HFFc6 (cell line): ENCODE results near the gene PCNA. TPM values are rescaled to one million over a fixed set of nuclear protein-coding genes. Genes with fewer than 3 reads are reported as not detected.

Experiments used
- DNase-seq: peaks from one replicate; pipeline ENCODE4 v3.0.0-alpha.2; 2018
- H3K27ac Mint-ChIP-seq: 2 replicates; pipeline ENCODE4 v1.8.0; 2020; ENCODE audit warnings: mild to moderate bottlenecking, mixed read lengths
- H3K27me3 Mint-ChIP-seq: 2 replicates; pipeline ENCODE4 v1.8.0; 2021; ENCODE audit warnings: mild to moderate bottlenecking, moderate library complexity, mixed read lengths; ENCODE audit not compliant: insufficient read depth
- H3K36me3 Mint-ChIP-seq: 2 replicates; pipeline ENCODE4 v1.8.0; 2021; ENCODE audit warnings: low read depth, mixed read lengths
- H3K4me1 Mint-ChIP-seq: 2 replicates; pipeline ENCODE4 v1.8.0; 2020; ENCODE audit warnings: low read depth, mixed read lengths
- H3K4me3 Mint-ChIP-seq: 2 replicates; pipeline ENCODE4 v1.8.0; 2020; ENCODE audit warnings: mild to moderate bottlenecking, moderate library complexity, mixed read lengths
- H3K9me3 Mint-ChIP-seq: 2 replicates; pipeline ENCODE4 v1.8.0; 2020; ENCODE audit warnings: mild to moderate bottlenecking, mixed read lengths
- total RNA-seq, 6 experiments: library from RNA; stranded (reverse); fragmentation: NEBNext Ultra II Directional; extraction: Animal tissue kit (Norgen Biotek cat#: 25700); gene quantifications; 2 replicates in 1 of 6; 3 replicates in 5 of 6; pipeline ENCODE4 v1.2.3, GENCODE V29; 2021
- TF ChIP-seq, protein P1 (sequence below): fragments of 200-600 bp; sonication (generic); IDR thresholded peaks from 2 replicates; pipeline ENCODE4 v1.5.0; 2021; ENCODE audit warnings: antibody characterized with exemption, mild to moderate bottlenecking

PCNA gene
- total RNA-seq, 6 experiments from 2014 or later, result 104 to 172 (median 152) TPM

DNA sequence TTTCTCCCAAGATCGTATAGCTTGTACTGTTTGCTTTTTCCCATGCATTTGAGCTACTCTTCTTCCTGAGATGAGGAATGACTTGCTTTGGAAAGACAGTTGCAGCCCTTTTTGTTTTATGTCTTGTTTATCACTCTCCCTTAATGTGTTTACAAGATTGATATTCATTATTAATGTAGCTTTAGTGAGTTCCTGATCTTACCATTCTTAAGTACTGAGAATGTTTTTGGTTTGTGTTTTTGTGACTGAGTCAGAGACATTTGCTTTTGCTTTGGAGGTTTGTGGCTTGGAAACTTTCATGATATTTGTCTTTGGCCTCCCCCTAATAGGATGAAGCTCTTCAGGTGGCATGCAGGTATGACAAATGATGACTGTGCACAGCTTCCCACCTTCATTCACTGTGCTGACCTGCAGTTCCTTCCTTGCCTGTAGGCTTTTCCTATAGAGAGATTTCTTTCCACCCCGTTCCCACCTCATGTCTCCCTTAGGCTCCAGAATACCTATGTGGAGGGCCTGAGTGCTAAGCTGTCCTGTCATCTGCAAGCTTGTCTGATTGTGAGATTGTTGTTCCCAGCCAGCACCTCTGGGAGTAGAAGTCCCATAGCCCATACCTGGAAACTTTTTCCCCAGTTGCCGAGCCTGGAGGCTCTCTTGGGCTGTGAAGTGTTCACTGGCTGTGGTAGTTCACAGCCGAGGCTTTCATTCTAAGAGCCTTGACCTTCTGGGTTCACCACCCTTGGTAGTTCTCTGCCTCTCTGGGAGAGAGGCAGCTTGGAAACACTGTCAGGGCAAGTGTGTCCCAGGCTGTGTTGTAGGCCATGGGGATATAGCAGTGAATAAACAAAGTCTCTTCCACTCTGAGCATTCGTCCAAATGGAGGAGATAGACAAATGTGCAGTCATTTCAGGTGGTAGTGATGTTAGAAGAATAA is 34.1 kb upstream of the PCNA start:
- H3K36me3 Mint-ChIP-seq, result no peaks in the 10 kb centered on the region; the same call in 1 of the 2 replicates
- TF ChIP-seq, protein P1, sequence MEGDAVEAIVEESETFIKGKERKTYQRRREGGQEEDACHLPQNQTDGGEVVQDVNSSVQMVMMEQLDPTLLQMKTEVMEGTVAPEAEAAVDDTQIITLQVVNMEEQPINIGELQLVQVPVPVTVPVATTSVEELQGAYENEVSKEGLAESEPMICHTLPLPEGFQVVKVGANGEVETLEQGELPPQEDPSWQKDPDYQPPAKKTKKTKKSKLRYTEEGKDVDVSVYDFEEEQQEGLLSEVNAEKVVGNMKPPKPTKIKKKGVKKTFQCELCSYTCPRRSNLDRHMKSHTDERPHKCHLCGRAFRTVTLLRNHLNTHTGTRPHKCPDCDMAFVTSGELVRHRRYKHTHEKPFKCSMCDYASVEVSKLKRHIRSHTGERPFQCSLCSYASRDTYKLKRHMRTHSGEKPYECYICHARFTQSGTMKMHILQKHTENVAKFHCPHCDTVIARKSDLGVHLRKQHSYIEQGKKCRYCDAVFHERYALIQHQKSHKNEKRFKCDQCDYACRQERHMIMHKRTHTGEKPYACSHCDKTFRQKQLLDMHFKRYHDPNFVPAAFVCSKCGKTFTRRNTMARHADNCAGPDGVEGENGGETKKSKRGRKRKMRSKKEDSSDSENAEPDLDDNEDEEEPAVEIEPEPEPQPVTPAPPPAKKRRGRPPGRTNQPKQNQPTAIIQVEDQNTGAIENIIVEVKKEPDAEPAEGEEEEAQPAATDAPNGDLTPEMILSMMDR, result no peak
- H3K4me1 Mint-ChIP-seq, result peaks cover 67% of the 10 kb centered on the region
- H3K9me3 Mint-ChIP-seq, result no peaks in the 10 kb centered on the region
- no peak overlapping the region for H3K4me3 Mint-ChIP-seq
- H3K27me3 Mint-ChIP-seq, result no peaks in the 10 kb centered on the region
- peak overlapping the region; percentile 49 for H3K27ac Mint-ChIP-seq
- no peak for DNase-seq

DNA sequence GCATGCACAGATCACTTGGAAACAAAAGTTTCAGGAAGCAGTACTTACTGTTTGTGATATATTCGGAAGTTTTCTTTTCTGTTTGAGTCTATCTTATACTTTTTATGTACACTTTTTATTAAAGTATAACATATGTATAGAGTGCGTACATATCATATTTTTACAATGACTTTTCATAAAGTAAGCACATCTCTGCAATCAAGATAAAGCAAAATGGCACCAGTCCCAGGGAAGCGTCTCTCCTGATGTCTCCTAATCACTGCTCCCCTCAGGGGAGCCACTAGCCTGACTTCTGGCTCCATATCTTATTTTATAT is 33.4 kb upstream of the PCNA start:
- Mint-ChIP-seq H3K27ac (no peak overlapping the region; the same call in 1 of the 2 replicates), H3K36me3 (no peaks in the 10 kb centered on the region; the same call in 1 of the 2 replicates), H3K4me3 (no peak overlapping the region), H3K9me3 (no peaks in the 10 kb centered on the region), H3K27me3 (no peaks in the 10 kb centered on the region), H3K4me1 (peaks cover 67% of the 10 kb centered on the region)
- no peak for DNase-seq
- TF ChIP-seq, protein P1, result no peak

DNA sequence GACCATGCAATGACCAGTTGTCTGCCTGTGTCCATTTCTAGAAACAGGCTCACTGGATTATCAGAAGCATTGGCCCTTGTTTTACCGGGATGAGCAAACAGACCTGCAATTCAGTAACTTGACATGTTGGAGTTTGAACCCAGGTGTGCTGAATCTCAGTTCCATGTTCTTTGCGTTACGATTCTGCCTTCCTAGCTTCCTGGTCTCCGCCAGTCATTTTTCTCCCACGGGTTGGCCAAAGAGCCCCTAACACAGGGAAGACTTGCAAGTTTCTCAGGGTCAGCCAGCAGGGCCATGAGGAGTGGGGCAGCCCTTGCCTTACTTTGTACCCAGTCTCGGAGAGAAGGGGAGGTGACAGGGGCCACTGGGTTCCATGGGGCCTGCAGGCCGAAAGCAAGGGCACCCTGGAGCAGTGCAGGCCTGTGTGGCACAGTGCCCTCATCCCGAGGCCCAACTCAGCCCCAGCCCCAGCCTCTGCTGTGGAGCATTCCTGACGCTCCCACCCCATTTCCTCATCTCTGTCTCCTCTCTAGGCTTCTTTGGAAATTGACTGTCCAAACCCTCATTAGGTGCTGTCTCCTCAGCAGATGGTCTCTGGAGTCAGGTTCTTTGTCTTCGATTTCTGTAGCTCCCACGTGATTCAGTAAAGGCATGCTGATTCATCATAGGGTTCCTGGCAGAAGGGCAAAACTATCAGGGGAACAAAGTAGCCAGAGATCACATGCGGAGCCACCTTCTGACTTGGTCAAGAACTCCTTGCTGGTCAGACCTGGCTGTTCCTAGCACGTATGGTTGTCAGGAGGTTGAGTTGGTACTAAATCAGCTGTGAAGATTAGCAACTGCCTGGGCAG is 30.7 kb upstream of the PCNA start:
- H3K9me3 Mint-ChIP-seq, result no peaks in the 10 kb centered on the region
- H3K36me3 Mint-ChIP-seq, result peaks cover 2% of the 10 kb centered on the region; the same call in 1 of the 2 replicates
- H3K27me3 Mint-ChIP-seq, result no peaks in the 10 kb centered on the region
- no peak for DNase-seq
- H3K27ac Mint-ChIP-seq, result peak overlapping the region; percentile 40
- peaks cover 45% of the 10 kb centered on the region for H3K4me1 Mint-ChIP-seq
- TF ChIP-seq, protein P1, result no peak
- no peak overlapping the region for H3K4me3 Mint-ChIP-seq

DNA sequence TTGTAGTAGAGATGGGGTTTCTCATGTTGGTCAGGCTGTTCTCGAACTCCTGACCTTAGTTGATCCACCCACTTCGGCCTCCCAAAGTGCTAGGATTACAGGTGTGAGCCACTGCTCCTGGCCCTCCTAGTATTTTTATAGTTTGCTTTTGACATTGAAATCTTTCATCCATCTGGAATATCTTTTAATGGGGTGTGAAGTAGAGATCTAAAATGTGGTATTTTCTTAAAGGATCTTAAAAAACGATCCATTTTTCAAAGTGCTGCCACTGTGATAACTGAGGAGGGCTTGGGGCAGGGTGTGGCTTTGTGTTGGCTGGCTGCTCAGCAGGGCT is 30.1 kb upstream of the PCNA start:
- Mint-ChIP-seq H3K4me1 (peaks cover 39% of the 10 kb centered on the region), H3K4me3 (no peak overlapping the region), H3K9me3 (no peaks in the 10 kb centered on the region), H3K27me3 (no peaks in the 10 kb centered on the region), H3K36me3 (peaks cover 4% of the 10 kb centered on the region; the same call in 1 of the 2 replicates), H3K27ac (no peak overlapping the region)
- TF ChIP-seq, protein P1, result no peak
- DNase-seq, result no peak

DNA sequence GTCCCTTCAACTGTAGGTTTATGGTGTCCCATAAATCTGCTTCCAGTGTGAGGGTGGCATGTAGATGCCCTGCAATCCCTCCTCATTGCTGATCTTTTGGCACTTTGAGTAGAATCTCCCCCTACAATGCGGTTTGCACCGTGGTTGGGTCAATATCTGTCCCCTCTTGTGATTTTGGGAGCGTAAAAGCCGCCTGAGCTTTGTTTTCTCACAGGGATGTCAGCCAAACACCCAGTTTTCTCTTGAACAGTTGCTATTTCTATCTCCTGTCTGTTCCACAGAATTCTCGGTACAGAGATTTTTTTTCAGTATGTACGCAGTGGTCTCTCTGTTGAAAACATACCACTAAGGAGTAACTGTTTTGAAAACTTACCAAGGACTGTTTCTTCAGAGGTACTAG is 28.8 kb upstream of the PCNA start:
- H3K4me3 Mint-ChIP-seq, result no peak overlapping the region
- H3K36me3 Mint-ChIP-seq, result peaks cover 4% of the 10 kb centered on the region; the same call in 1 of the 2 replicates
- TF ChIP-seq, protein P1, result no peak
- H3K27ac Mint-ChIP-seq, result no peak overlapping the region
- peaks cover 26% of the 10 kb centered on the region for H3K4me1 Mint-ChIP-seq
- no peak for DNase-seq
- H3K9me3 Mint-ChIP-seq, result no peaks in the 10 kb centered on the region
- no peaks in the 10 kb centered on the region for H3K27me3 Mint-ChIP-seq
